ENCODE measurements around the gene TGFBR3.
A peak's percentile ranks its signal among the peaks of the same experiment; 100 is the strongest.

Gene TGFBR3

GRCh38 chr1:91660708-91661107, 225.2 kb downstream of the TGFBR3 start:
- no peak overlapping the region for H3K27ac Mint-ChIP-seq
- TF ChIP-seq CTCF (IDR thresholded peaks at IDR 0.05; ENCODE audit: unreplicated experiment in 3 of 3), result no peak
- peaks cover 3% of the 10 kb centered on the region for H3K27me3 Mint-ChIP-seq (ENCODE audit: low read depth)
- no peak overlapping the region for H3K4me3 Mint-ChIP-seq
- H3K36me3 Mint-ChIP-seq (ENCODE audit: low read depth), result no peaks in the 10 kb centered on the region
- H3K4me1 Mint-ChIP-seq, result no peaks in the 10 kb centered on the region
- peaks cover 14% of the 10 kb centered on the region for H3K9me3 Mint-ChIP-seq

- H3K4me3 Mint-ChIP-seq, result no peak overlapping the region
- H3K36me3 Mint-ChIP-seq (ENCODE audit: low read depth), result no peaks in the 10 kb centered on the region
- TF ChIP-seq CTCF (IDR thresholded peaks at IDR 0.05; ENCODE audit: unreplicated experiment in 3 of 3), result no peak
- H3K27me3 Mint-ChIP-seq (ENCODE audit: low read depth), result no peaks in the 10 kb centered on the region
- peaks cover 15% of the 10 kb centered on the region for H3K9me3 Mint-ChIP-seq
- peaks cover 16% of the 10 kb centered on the region for H3K4me1 Mint-ChIP-seq
- peak overlapping the region in 1 of 3 experiments; percentile 1 for H3K27ac Mint-ChIP-seq
These were observed 230.0 kb downstream of the TGFBR3 start for GRCh38 chr1:91655912-91656449.

- Mint-ChIP-seq H3K36me3 (ENCODE audit: low read depth) (no peaks in the 10 kb centered on the region), H3K27ac (peak overlapping the region in 1 of 3 experiments; percentile 17), H3K27me3 (ENCODE audit: low read depth) (no peaks in the 10 kb centered on the region), H3K4me1 (peaks cover 29% of the 10 kb centered on the region), H3K9me3 (peaks cover 15% of the 10 kb centered on the region), H3K4me3 (no peak overlapping the region)
- no peak for TF ChIP-seq CTCF (IDR thresholded peaks at IDR 0.05; ENCODE audit: unreplicated experiment in 3 of 3)
These were observed 232.8 kb downstream of the TGFBR3 start for GRCh38 chr1:91653183-91653582.

- peak overlapping the region in 2 of 3 experiments; percentile 8 to 18 for H3K4me3 Mint-ChIP-seq
- no peaks in the 10 kb centered on the region for H3K36me3 Mint-ChIP-seq (ENCODE audit: low read depth)
- peak overlapping the region; percentile 92 to 97 (median 92) for H3K27ac Mint-ChIP-seq
- H3K4me1 Mint-ChIP-seq, result peaks cover 29% of the 10 kb centered on the region
- peaks cover 10% of the 10 kb centered on the region for H3K9me3 Mint-ChIP-seq
- no peaks in the 10 kb centered on the region for H3K27me3 Mint-ChIP-seq (ENCODE audit: low read depth)
- no peak for TF ChIP-seq CTCF (IDR thresholded peaks at IDR 0.05; ENCODE audit: unreplicated experiment in 3 of 3)
These were observed 234.3 kb downstream of the TGFBR3 start for GRCh38 chr1:91651661-91652071.

GRCh38 chr1:91651243-91651642, 234.7 kb downstream of the TGFBR3 start:
- H3K36me3 Mint-ChIP-seq (ENCODE audit: low read depth), result no peaks in the 10 kb centered on the region
- no peak for TF ChIP-seq CTCF (IDR thresholded peaks at IDR 0.05; ENCODE audit: unreplicated experiment in 3 of 3)
- H3K9me3 Mint-ChIP-seq, result peaks cover 10% of the 10 kb centered on the region
- H3K27me3 Mint-ChIP-seq (ENCODE audit: low read depth), result no peaks in the 10 kb centered on the region
- peaks cover 29% of the 10 kb centered on the region for H3K4me1 Mint-ChIP-seq
- H3K4me3 Mint-ChIP-seq, result peak overlapping the region in 2 of 3 experiments; percentile 18 to 30
- H3K27ac Mint-ChIP-seq, result peak overlapping the region; percentile 92 to 97 (median 92)

GRCh38 chr1:91650764-91651163, 235.2 kb downstream of the TGFBR3 start:
- peaks cover 29% of the 10 kb centered on the region for H3K4me1 Mint-ChIP-seq
- H3K36me3 Mint-ChIP-seq (ENCODE audit: low read depth), result no peaks in the 10 kb centered on the region
- H3K4me3 Mint-ChIP-seq, result peak overlapping the region in 1 of 3 experiments; percentile 30
- H3K27me3 Mint-ChIP-seq (ENCODE audit: low read depth), result no peaks in the 10 kb centered on the region
- H3K9me3 Mint-ChIP-seq, result peaks cover 7% of the 10 kb centered on the region
- no peak for TF ChIP-seq CTCF (IDR thresholded peaks at IDR 0.05; ENCODE audit: unreplicated experiment in 3 of 3)
- peak overlapping the region; percentile 92 to 97 (median 92) for H3K27ac Mint-ChIP-seq

Data from nephron (organoid).